GM12801 (cell line): Measurements from ENCODE around the gene LRP10.

Source experiments
- TF ChIP-seq, protein P1 (sequence below): IDR thresholded peaks from one replicate; pipeline ENCODE4 v1.5.1; 2011; ENCODE audit warnings: control low read depth; ENCODE audit not compliant: insufficient read length; ENCODE audit errors: extremely low read depth

The LRP10 gene

DNA sequence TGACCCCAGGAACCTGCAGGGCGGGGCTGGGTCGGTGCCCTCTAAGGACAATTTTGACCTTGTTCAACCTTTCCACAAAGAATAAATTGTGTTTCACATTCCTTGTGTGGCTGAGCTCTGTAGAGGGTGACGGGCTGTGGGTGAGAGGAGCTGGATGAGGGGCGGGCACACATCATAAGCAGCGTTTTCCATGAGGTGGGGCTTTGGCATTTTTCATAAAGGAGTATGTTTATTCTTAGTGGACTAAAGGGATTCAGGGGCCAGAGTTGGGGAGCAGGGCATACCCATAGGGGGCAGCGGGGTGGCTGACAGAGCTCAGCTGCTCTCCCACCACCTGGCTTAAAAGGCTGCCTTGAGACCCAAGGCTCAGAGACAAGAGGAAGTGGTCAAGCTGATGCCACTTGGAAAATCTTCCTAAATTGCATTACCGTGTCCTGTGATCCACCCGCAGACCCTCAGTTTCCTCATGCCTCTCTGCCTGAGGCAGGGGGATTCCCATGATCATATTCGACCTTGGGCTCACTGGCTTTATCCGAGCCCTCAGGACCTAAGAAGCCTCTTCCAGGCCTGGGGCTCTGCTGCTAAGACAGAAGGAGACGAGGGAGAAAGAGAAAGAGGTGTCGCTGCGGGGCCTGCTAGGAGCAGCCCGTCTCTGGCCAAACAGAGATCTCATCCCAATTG, 23.7 kb upstream of the LRP10 start:
- TF ChIP-seq, protein P1, sequence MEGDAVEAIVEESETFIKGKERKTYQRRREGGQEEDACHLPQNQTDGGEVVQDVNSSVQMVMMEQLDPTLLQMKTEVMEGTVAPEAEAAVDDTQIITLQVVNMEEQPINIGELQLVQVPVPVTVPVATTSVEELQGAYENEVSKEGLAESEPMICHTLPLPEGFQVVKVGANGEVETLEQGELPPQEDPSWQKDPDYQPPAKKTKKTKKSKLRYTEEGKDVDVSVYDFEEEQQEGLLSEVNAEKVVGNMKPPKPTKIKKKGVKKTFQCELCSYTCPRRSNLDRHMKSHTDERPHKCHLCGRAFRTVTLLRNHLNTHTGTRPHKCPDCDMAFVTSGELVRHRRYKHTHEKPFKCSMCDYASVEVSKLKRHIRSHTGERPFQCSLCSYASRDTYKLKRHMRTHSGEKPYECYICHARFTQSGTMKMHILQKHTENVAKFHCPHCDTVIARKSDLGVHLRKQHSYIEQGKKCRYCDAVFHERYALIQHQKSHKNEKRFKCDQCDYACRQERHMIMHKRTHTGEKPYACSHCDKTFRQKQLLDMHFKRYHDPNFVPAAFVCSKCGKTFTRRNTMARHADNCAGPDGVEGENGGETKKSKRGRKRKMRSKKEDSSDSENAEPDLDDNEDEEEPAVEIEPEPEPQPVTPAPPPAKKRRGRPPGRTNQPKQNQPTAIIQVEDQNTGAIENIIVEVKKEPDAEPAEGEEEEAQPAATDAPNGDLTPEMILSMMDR = no peak

DNA sequence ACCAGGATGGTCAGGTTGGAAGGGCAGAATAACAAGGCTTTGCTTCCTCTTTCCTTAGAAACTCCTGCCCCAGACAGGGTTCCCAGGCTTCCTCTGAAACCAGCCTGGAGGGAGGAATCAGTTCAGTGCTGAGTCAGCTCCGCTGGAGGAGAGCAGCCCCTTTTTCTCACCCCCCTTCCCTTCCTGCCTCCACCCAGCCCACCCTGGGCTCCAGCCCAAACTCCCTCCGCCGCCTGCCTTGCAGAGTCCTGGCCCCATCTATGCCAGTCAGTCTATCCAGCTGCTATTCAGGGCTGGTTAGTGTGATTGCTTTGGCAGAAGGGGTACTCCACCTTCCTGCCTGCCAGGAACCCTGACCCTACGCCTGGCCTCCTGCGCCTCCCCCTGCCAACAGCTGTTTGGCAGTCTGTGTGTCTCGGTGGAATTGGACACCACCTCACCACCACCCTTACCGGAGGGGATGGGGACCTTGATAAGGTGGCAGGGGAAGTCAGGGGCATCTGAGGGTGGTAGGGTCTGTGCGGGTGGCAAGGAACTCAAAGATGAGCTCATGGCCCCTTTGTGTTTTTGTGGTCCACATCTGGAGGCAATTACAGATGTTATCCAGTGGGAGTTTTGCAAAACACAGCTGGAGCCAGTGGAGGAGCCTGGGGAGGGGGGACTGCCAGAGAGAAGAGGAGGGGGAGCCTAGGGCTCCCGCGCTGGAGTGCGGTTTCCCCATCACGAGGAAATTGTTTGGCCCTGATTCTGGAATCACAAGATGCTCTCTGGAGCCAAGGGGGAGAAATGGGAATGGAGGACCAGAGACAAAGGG, 23.0 kb upstream of the LRP10 start:
- TF ChIP-seq, protein P1 = no peak

DNA sequence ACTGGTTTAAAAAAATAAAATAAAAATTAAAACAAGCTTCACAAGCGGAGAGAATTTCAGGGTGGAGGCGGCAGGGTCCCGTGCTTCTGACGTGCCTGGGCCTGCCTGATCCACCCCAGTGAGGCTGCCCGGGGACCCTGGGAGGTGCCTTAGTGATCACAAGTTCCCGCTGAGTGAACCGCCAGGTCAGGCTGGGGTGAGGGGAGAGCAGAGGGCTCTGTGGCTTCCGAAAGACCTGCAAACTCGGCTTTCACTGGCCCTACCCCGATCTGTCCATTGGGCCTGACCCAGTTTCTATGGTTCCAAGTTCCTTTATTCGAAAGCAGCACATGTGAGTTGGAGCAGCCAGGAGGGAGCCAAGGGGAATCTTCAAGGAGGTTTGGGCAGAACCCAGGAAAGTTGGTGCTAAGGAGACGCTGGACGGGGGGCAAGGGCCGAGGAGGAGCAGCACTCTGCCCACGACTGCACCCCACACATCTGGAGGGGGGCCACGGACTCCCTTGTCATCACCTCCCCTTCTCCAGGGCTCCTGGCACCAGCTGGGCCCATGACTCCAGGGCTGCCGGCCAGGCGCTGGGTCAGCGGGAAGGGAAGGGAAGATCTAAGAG, 22.2 kb upstream of the LRP10 start:
- TF ChIP-seq, protein P1 = no peak

DNA sequence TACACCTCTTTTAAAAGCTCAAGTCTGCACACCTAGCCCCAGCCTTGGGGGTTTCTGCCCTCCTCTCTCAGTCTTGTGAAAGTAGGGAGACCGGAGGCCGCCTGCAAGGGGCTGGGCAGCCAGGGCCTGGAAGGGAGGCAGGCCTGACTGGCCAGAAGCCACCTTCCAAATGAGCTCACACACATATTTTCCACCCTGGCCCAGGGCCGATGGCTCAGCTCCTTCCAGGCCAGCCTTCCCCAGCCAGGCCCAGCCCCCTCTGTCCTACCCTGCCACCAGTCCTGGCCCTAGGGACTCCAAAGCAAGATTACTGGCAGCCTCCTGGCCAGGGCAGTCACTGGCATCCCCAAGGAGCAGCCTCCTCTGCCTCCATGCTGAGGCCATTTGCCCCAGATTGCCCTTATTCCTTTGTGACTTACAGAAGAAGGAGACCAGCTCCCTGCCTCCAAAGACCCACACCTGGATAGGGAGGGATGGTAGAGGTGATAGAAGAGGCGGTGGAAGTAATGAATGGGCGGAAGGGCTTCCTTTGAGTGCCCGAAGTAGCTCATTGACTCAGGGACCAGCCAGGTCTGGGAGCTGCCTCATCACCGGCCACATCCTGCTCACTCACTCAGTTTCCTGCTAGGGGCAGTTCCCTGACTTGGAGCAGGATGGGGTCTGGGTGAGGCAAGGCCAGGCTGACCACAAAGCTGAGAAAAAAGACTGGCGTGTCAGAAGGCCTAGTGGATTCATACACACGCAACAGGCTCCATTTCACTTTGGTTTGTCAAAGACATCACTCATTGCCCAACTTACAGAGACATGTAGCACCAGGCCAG, 20.4 kb upstream of the LRP10 start:
- TF ChIP-seq, protein P1 = no peak

- TF ChIP-seq, protein P1 = no peak
These were observed 19.0 kb upstream of the LRP10 start for GRCh38 chr14:22852599-22852939.

- TF ChIP-seq, protein P1 = no peak
These were observed 18.4 kb upstream of the LRP10 start for GRCh38 chr14:22852940-22853767.
